HepG2 (cell line): ENCODE data around the gene ASXL1. TPM values are rescaled to one million over a fixed set of nuclear protein-coding genes. Genes with fewer than 3 reads are reported as not detected.

ENCODE experiments used
- AHR ChIP-seq: IDR thresholded peaks from 2 replicates; pipeline ENCODE4 v1.6.1; 2018; ENCODE audit warnings: missing genetic modification reagents, missing compliant biosample characterization
- ARNT2 ChIP-seq: sonication (generic); formaldehyde crosslinking; IDR thresholded peaks from 2 replicates; pipeline ENCODE4 v1.8.0; 2022; ENCODE audit warnings: mild to moderate bottlenecking, low read depth, missing genetic modification reagents, moderate library complexity
- CENPX ChIP-seq: sonication (generic); formaldehyde crosslinking; IDR thresholded peaks from 2 replicates; pipeline ENCODE4 v1.9.0; 2021; ENCODE audit warnings: mild to moderate bottlenecking, missing genetic modification reagents, moderate library complexity
- CHCHD3 ChIP-seq: sonication (generic); formaldehyde crosslinking; IDR thresholded peaks from 2 replicates; pipeline ENCODE4 v1.8.0; 2022; ENCODE audit warnings: mild to moderate bottlenecking, missing genetic modification reagents, moderate library complexity
- EEA1 ChIP-seq: sonication (generic); formaldehyde crosslinking; IDR thresholded peaks from 2 replicates; pipeline ENCODE4 v1.5.1; 2020; ENCODE audit warnings: mild to moderate bottlenecking, missing genetic modification reagents, borderline replicate concordance
- GTF3A ChIP-seq: sonication (generic); formaldehyde crosslinking; conservative IDR thresholded peaks from 2 replicates; pipeline ENCODE4 v1.4.0; 2020; ENCODE audit warnings: mild to moderate bottlenecking, missing genetic modification reagents
- HOXA3 ChIP-seq: sonication (generic); formaldehyde crosslinking; IDR thresholded peaks from 2 replicates; pipeline ENCODE4 v1.5.0; 2020; ENCODE audit warnings: missing genetic modification reagents
- ISX ChIP-seq: sonication (generic); formaldehyde crosslinking; conservative IDR thresholded peaks from 2 replicates; pipeline ENCODE4 v1.5.0; 2020; ENCODE audit warnings: missing genetic modification reagents
- JARID2 ChIP-seq: sonication (generic); formaldehyde crosslinking; IDR thresholded peaks from 2 replicates; pipeline ENCODE4 v1.8.1; 2023; ENCODE audit warnings: missing genetic modification reagents, inconsistent platforms; ENCODE audit not compliant: insufficient replicate concordance
- MATR3 ChIP-seq: sonication (generic); formaldehyde crosslinking; IDR thresholded peaks from 2 replicates; pipeline ENCODE4 v1.4.0; 2020; ENCODE audit warnings: missing genetic modification reagents
- NFYC ChIP-seq: IDR thresholded peaks from 2 replicates; pipeline ENCODE4 v1.6.1; 2016; ENCODE audit warnings: missing genetic modification reagents, missing compliant biosample characterization
- SMARCC2 ChIP-seq: fragments of 450-650 bp; IDR thresholded peaks from 2 replicates; pipeline ENCODE4 v1.6.1; 2017; ENCODE audit warnings: antibody characterized with exemption, mild to moderate bottlenecking
- TOPORS ChIP-seq: sonication (generic); formaldehyde crosslinking; IDR thresholded peaks from 2 replicates; pipeline ENCODE4 v1.8.0; 2023; ENCODE audit warnings: mild to moderate bottlenecking, missing genetic modification reagents
- ZEB1 ChIP-seq: IDR thresholded peaks from 2 replicates; pipeline ENCODE4 v1.6.1; 2012; ENCODE audit warnings: mild to moderate bottlenecking, low read depth, inconsistent platforms; ENCODE audit not compliant: insufficient replicate concordance
- ZMYM2 ChIP-seq: sonication (generic); formaldehyde crosslinking; IDR thresholded peaks from 2 replicates; pipeline ENCODE4 v1.8.0; 2022; ENCODE audit warnings: mild to moderate bottlenecking, missing genetic modification reagents
- ZNF205 ChIP-seq: IDR thresholded peaks from 2 replicates; pipeline ENCODE4 v1.6.1; 2018; ENCODE audit warnings: missing biosample characterization, missing genetic modification reagents
- ZNF563 ChIP-seq: sonication (generic); formaldehyde crosslinking; IDR thresholded peaks from 2 replicates; pipeline ENCODE4 v1.8.0; 2022; ENCODE audit warnings: mild to moderate bottlenecking, moderate library complexity, missing genetic modification reagents
- ZNF672 ChIP-seq: sonication (generic); formaldehyde crosslinking; IDR thresholded peaks from 2 replicates; pipeline ENCODE4 v1.8.1; 2022; ENCODE audit warnings: missing genetic modification reagents
- polyA plus RNA-seq, 8 experiments: library from polyadenylated mRNA; depleted of rRNA in 3 of 8; stranded (reverse) in 7 of 8; unstranded in 1 of 8; fragments of >200 nt; fragmentation: Illumina TruSeq in 4 of 8; extraction: Trizol in 4 of 8; gene quantifications; 2 replicates each; pipeline versions ENCODE4 v1.2.1 to v1.2.3, GENCODE V29; 2011 to 2016; ENCODE audit warnings: low read depth in 4 of 8, missing spikeins in 1 of 8, mixed read lengths in 1 of 8; ENCODE audit not compliant: insufficient read depth in 1 of 8
- total RNA-seq, 5 experiments: library from RNA; depleted of rRNA; stranded (reverse); fragments of >200 nt; fragmentation: Illumina TruSeq; extraction: Trizol; gene quantifications; 2 replicates each; pipeline ENCODE4 v1.2.3, GENCODE V29; 2016; ENCODE audit warnings: low read depth in 1 of 5
- TF ChIP-seq, protein P1 (sequence below): sonication (generic); formaldehyde crosslinking; IDR thresholded peaks from 2 replicates; pipeline ENCODE4 v1.5.0; 2020; ENCODE audit warnings: mild to moderate bottlenecking, missing genetic modification reagents
- TF ChIP-seq, protein P2 (sequence below): sonication (generic); formaldehyde crosslinking; IDR thresholded peaks from 2 replicates; pipeline ENCODE4 v1.4.0; 2020; ENCODE audit warnings: low read depth, mild to moderate bottlenecking, missing genetic modification reagents
- TF ChIP-seq, protein P3 (sequence below): sonication (generic); formaldehyde crosslinking; conservative IDR thresholded peaks from 2 replicates; pipeline ENCODE4 v1.5.0; 2020; ENCODE audit warnings: missing genetic modification reagents
- TF ChIP-seq, protein P4 (sequence below): sonication (generic); formaldehyde crosslinking; IDR thresholded peaks from 2 replicates; pipeline ENCODE4 v1.4.0; 2020; ENCODE audit warnings: mild to moderate bottlenecking, low read depth, missing genetic modification reagents
- TF ChIP-seq, protein P5 (sequence below): sonication (generic); IDR thresholded peaks from 2 replicates; pipeline ENCODE4 v1.6.1; 2016; ENCODE audit warnings: low read depth, borderline replicate concordance

Gene ASXL1
- total and polyA plus RNA-seq, 2 of the 13 experiments (the other 11 are each of a cell fraction or from before 2014, with no cell fraction given): 62.1 to 74.8 TPM

DNA sequence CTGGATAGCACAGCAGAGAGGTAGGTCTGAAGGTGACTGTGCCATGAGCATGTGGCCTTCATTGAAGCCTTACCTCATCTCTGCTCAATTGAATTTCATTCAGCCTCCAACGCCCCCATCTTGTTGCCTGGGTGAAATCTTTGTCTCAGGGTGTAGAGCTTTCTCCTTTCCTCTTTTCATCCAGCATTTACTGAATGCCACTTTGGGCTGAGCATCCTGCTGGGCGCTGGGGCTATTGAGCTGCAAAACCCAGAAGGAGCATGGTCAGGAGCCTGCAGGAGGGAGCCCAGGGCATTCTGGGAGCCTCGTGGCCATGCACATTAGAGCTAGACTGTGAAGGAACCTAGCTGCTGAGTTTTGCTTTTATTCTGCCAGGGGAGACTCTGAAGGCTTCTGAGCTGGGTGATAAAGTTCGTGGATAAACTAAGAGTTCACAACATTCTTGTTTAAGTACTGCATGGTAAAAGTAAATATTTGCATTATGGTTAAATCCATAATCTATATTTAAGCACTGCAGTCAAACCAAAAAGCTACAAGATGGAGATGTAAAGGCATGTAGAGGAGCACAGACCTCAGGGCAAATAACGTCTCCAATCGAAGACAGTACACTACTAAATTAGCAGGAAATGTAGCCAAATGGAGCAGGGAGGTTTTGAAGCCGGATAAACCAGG lies 13.2 kb upstream of the ASXL1 start (continued):
- TF ChIP-seq, protein P1, sequence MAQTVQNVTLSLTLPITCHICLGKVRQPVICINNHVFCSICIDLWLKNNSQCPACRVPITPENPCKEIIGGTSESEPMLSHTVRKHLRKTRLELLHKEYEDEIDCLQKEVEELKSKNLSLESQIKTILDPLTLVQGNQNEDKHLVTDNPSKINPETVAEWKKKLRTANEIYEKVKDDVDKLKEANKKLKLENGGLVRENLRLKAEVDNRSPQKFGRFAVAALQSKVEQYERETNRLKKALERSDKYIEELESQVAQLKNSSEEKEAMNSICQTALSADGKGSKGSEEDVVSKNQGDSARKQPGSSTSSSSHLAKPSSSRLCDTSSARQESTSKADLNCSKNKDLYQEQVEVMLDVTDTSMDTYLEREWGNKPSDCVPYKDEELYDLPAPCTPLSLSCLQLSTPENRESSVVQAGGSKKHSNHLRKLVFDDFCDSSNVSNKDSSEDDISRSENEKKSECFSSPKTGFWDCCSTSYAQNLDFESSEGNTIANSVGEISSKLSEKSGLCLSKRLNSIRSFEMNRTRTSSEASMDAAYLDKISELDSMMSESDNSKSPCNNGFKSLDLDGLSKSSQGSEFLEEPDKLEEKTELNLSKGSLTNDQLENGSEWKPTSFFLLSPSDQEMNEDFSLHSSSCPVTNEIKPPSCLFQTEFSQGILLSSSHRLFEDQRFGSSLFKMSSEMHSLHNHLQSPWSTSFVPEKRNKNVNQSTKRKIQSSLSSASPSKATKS (CRISPR knock-in tag): no peak
- TF ChIP-seq CHCHD3 (CRISPR knock-in tag) (no peak), TOPORS (no peak), SMARCC2 (no peak), ZNF205 (CRISPR knock-in tag) (peak; percentile 31; the same call in 1 of the 2 replicates), JARID2 (CRISPR knock-in tag) (no peak), ZNF563 (CRISPR knock-in tag) (peak; percentile 75), NFYC (no peak), MATR3 (CRISPR knock-in tag) (no peak), ZMYM2 (no peak), ZEB1 (no peak), AHR (CRISPR knock-in tag) (no peak), CENPX (CRISPR knock-in tag) (no peak), GTF3A (no peak), HOXA3 (CRISPR knock-in tag) (0 out of 2 replicates have a peak, but pooled peaks have one; percentile 23), ARNT2 (CRISPR knock-in tag) (no peak), ISX (CRISPR knock-in tag) (no peak), ZNF672 (CRISPR knock-in tag) (0 out of 2 replicates have a peak, but pooled peaks have one; percentile 59), EEA1 (CRISPR knock-in tag) (no peak)
- TF ChIP-seq, protein P2, sequence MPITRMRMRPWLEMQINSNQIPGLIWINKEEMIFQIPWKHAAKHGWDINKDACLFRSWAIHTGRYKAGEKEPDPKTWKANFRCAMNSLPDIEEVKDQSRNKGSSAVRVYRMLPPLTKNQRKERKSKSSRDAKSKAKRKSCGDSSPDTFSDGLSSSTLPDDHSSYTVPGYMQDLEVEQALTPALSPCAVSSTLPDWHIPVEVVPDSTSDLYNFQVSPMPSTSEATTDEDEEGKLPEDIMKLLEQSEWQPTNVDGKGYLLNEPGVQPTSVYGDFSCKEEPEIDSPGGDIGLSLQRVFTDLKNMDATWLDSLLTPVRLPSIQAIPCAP (CRISPR knock-in tag): no peak
- TF ChIP-seq, protein P3, sequence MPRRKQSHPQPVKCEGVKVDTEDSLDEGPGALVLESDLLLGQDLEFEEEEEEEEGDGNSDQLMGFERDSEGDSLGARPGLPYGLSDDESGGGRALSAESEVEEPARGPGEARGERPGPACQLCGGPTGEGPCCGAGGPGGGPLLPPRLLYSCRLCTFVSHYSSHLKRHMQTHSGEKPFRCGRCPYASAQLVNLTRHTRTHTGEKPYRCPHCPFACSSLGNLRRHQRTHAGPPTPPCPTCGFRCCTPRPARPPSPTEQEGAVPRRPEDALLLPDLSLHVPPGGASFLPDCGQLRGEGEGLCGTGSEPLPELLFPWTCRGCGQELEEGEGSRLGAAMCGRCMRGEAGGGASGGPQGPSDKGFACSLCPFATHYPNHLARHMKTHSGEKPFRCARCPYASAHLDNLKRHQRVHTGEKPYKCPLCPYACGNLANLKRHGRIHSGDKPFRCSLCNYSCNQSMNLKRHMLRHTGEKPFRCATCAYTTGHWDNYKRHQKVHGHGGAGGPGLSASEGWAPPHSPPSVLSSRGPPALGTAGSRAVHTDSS (CRISPR knock-in tag): no peak
- TF ChIP-seq, protein P4, sequence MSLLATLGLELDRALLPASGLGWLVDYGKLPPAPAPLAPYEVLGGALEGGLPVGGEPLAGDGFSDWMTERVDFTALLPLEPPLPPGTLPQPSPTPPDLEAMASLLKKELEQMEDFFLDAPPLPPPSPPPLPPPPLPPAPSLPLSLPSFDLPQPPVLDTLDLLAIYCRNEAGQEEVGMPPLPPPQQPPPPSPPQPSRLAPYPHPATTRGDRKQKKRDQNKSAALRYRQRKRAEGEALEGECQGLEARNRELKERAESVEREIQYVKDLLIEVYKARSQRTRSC: no peak
- TF ChIP-seq, protein P5, sequence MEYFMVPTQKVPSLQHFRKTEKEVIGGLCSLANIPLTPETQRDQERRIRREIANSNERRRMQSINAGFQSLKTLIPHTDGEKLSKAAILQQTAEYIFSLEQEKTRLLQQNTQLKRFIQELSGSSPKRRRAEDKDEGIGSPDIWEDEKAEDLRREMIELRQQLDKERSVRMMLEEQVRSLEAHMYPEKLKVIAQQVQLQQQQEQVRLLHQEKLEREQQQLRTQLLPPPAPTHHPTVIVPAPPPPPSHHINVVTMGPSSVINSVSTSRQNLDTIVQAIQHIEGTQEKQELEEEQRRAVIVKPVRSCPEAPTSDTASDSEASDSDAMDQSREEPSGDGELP: no peak
